ENCODE data around the gene CYSRT1.
"Not testable (repeated sequence)": the region's sequence is repeated elsewhere in the genome, so short reads cannot be mapped to it uniquely, and the experiment has no call there.

Gene CYSRT1

DNA sequence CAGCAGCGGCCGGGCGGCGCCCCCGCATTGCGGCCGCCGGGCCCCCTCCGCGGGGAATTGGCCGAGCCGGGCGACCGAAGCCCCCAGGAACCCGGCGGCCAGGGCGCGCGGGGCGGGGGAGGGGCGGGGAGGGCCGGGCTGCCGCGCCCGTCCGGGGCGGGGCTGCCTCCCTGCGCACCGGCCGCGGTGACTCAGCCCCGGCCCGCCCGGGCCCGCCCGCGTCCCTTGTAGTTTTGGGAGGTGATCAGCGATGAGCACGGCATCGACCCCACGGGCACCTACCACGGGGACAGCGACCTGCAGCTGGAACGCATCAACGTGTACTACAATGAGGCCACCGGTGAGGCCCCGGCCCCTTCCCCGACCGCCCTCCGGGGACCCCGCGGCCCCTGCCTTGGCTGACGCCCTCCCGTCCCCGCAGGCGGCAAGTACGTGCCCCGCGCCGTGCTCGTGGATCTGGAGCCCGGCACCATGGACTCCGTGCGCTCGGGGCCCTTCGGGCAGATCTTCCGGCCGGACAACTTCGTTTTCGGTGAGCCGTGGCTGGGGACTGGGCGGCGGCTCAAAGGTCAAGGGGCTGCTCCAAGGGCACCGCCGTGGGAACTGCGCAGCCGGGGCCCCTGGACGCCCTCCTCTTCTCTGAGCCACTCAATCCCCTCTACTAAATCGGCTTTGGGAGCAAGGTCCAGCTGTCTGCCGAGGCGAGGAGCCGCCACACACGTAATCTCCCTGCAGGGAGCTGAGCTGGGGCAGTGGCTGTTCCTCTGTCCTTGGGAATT, 16.7 kb downstream of the CYSRT1 start:
- DNase-seq (ENCODE audit: low read depth, low spot score): no peak
- no peak overlapping the region for H3K27ac ChIP-seq (ENCODE audit: low read length)
- peak overlapping the region; percentile 70 for H3K4me3 ChIP-seq (ENCODE audit: low read length)

DNA sequence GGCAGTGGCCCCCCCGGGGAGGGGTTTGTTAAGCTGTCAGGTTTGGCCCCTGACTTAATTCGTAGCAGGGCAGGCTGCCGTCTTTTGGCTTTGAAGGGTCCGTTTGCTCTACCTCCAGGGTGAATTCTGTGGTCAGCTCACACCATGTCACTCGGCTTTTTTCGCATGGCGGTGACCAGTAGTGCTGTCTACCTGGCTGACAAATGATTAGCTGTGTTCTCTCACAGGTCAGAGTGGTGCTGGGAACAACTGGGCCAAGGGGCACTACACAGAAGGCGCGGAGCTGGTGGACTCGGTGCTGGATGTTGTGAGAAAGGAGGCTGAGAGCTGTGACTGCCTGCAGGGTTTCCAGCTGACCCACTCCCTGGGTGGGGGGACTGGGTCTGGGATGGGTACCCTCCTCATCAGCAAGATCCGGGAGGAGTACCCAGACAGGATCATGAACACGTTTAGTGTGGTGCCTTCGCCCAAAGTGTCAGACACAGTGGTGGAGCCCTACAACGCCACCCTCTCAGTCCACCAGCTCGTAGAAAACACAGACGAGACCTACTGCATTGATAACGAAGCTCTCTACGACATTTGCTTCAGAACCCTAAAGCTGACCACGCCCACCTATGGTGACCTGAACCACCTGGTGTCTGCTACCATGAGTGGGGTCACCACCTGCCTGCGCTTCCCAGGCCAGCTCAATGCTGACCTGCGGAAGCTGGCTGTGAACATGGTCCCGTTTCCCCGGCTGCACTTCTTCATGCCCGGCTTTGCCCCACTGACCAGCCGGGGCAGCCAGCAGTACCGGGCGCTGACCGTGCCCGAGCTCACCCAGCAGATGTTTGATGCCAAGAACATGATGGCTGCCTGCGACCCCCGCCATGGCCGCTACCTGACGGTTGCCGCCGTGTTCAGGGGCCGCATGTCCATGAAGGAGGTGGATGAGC, 17.6 kb downstream of the CYSRT1 start:
- no CpG with 5 or more reads among the region's 36 CpGs for WGBS (ENCODE audit: insufficient coverage, insufficient read length)
- Histone ChIP-seq H3K9me3 (ENCODE audit: control insufficient read depth, insufficient read depth, low read length) (no peaks in the 10 kb centered on the region), H3K4me3 (ENCODE audit: low read length) (peak overlapping the region; percentile 70; the same call in 1 of the 2 replicates), H3K27ac (ENCODE audit: low read length) (no peak overlapping the region), H3K4me1 (ENCODE audit: control insufficient read depth, insufficient read depth, low read length) (peaks cover 3% of the 10 kb centered on the region; the same call in 1 of the 2 replicates), H3K27me3 (ENCODE audit: control insufficient read depth, insufficient read depth, low read length) (no peaks in the 10 kb centered on the region), H3K36me3 (ENCODE audit: control insufficient read depth, insufficient read depth, low read length) (peaks cover 15% of the 10 kb centered on the region)
- no peak for DNase-seq (ENCODE audit: low read depth, low spot score)

More for the DNA sequence above, 16.7 kb downstream of the CYSRT1 start:
- H3K9me3 ChIP-seq (ENCODE audit: control insufficient read depth, insufficient read depth, low read length): no peaks in the 10 kb centered on the region
- no peaks in the 10 kb centered on the region for H3K27me3 ChIP-seq (ENCODE audit: control insufficient read depth, insufficient read depth, low read length)
- peaks cover 15% of the 10 kb centered on the region for H3K36me3 ChIP-seq (ENCODE audit: control insufficient read depth, insufficient read depth, low read length)
- no CpG with 5 or more reads among the region's 83 CpGs for WGBS (ENCODE audit: insufficient coverage, insufficient read length)
- H3K4me1 ChIP-seq (ENCODE audit: control insufficient read depth, insufficient read depth, low read length): peaks cover 6% of the 10 kb centered on the region; the same call in 1 of the 2 replicates

DNA sequence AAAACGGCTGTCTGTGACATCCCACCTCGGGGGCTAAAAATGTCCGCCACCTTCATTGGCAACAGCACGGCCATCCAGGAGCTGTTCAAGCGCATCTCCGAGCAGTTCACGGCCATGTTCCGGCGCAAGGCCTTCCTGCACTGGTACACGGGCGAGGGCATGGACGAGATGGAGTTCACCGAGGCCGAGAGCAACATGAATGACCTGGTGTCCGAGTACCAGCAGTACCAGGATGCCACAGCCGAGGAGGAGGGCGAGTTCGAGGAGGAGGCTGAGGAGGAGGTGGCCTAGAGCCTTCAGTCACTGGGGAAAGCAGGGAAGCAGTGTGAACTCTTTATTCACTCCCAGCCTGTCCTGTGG, 18.3 kb downstream of the CYSRT1 start:
- DNase-seq (ENCODE audit: low read depth, low spot score); H3K9me3 ChIP-seq (ENCODE audit: control insufficient read depth, insufficient read depth, low read length); H3K4me3 ChIP-seq (ENCODE audit: low read length); H3K27me3 ChIP-seq (ENCODE audit: control insufficient read depth, insufficient read depth, low read length); H3K27ac ChIP-seq (ENCODE audit: low read length); H3K4me1 ChIP-seq (ENCODE audit: control insufficient read depth, insufficient read depth, low read length): not testable (repeated sequence)
- peaks cover 15% of the 10 kb centered on the region for H3K36me3 ChIP-seq (ENCODE audit: control insufficient read depth, insufficient read depth, low read length)
- no CpG with 5 or more reads among the region's 18 CpGs for WGBS (ENCODE audit: insufficient coverage, insufficient read length)

DNA sequence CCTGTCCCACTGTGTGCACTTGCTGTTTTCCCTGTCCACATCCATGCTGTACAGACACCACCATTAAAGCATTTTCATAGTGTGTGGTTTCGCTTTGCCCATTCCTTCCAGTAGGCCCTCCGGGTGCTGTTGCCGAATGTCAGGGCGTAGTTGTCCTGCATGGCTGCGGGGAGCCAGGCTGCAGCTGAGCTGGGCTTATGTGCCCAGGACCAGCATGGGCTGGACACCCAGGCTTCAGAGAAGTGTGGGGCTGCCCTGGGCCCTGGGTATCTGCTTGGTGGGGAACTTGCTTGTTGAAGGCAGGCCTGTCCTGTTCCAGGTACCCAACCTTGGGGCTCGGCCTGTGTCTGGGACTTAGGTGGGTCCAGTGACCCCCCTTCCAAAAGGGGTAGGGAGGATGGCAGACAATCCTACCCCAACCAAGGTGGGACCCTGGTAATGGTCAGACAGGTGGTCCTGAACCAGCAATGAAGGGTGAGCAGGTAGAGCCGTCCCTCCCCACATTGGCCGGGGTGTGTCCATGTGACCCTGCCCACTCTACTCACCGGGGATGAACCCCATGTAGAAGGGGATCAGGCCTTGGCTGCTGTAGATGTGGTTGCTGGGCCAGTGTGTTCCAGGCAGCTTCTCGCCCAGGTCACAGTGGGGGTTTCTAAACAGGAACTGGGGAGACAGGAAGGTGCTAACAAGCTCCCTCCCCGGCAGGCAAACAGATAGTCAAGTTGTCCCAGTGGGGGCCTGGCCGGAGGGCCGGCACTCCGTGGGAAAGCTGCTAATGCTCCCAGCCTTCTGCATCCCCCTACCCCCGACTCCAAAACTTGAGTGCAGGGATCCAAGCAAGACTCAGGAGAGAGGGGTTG, 18.9 kb downstream of the CYSRT1 start:
- no peak for DNase-seq (ENCODE audit: low read depth, low spot score)
- WGBS (ENCODE audit: insufficient coverage, insufficient read length): no CpG with 5 or more reads among the region's 15 CpGs
- Histone ChIP-seq H3K9me3 (ENCODE audit: control insufficient read depth, insufficient read depth, low read length) (no peaks in the 10 kb centered on the region), H3K27ac (ENCODE audit: low read length) (no peak overlapping the region), H3K4me1 (ENCODE audit: control insufficient read depth, insufficient read depth, low read length) (peaks cover 3% of the 10 kb centered on the region; the same call in 1 of the 2 replicates), H3K4me3 (ENCODE audit: low read length) (no peak overlapping the region), H3K27me3 (ENCODE audit: control insufficient read depth, insufficient read depth, low read length) (no peaks in the 10 kb centered on the region), H3K36me3 (ENCODE audit: control insufficient read depth, insufficient read depth, low read length) (peaks cover 15% of the 10 kb centered on the region)

DNA sequence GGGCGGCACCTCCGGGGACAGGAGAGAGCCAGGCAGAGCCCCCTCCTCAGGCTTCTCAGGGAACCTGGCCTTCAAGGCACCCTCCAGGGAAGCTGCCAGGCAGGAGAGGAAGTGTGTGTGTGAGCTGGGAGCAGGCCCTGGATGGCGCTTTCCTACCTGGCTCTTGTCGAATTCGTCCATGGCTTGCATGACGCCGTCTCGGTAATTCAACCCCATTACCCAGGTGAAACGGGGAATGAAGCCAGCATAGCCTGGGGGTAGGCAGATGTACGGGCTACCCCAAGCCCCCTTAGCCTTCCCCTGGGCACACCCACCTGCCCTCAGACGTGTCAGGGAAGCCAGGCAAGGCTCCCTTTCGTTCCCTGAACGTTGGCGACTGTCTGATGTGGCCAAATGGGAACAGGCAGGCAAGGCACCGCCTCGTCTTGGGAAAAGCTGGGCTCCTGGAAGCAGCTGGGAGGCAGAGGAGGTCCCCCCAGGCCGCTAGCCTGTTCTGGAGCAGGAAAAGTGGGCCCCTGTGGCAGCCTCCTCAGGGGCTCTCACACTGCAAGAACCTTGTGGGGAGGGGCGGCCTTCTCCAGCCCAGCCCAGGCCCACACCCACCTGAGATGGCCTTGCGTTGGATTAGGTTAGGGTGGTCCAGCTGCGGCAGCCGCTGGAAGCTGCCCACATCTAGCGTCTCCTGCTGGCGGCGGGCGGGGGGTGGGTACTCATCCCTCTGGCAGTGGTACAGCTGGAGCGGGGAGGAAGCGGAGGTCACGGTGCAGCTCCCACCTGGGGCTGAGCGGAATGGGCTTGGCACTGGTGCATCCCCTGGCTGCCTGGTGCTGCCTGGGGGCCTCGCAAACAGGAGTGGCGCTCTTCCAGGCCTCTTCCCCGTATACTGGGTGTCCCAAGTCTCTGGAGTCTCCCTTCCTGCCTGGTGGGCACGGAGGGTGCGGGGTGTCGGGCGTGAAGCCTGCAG, 19.8 kb downstream of the CYSRT1 start:
- H3K27me3 ChIP-seq (ENCODE audit: control insufficient read depth, insufficient read depth, low read length): no peaks in the 10 kb centered on the region
- peaks cover 15% of the 10 kb centered on the region for H3K36me3 ChIP-seq (ENCODE audit: control insufficient read depth, insufficient read depth, low read length)
- H3K9me3 ChIP-seq (ENCODE audit: control insufficient read depth, insufficient read depth, low read length): no peaks in the 10 kb centered on the region
- no peak overlapping the region for H3K27ac ChIP-seq (ENCODE audit: low read length)
- WGBS (ENCODE audit: insufficient coverage, insufficient read length): no CpG with 5 or more reads among the region's 36 CpGs
- no peak overlapping the region for H3K4me3 ChIP-seq (ENCODE audit: low read length)
- peaks cover 3% of the 10 kb centered on the region; the same call in 1 of the 2 replicates for H3K4me1 ChIP-seq (ENCODE audit: control insufficient read depth, insufficient read depth, low read length)
- no peak for DNase-seq (ENCODE audit: low read depth, low spot score)

DNA sequence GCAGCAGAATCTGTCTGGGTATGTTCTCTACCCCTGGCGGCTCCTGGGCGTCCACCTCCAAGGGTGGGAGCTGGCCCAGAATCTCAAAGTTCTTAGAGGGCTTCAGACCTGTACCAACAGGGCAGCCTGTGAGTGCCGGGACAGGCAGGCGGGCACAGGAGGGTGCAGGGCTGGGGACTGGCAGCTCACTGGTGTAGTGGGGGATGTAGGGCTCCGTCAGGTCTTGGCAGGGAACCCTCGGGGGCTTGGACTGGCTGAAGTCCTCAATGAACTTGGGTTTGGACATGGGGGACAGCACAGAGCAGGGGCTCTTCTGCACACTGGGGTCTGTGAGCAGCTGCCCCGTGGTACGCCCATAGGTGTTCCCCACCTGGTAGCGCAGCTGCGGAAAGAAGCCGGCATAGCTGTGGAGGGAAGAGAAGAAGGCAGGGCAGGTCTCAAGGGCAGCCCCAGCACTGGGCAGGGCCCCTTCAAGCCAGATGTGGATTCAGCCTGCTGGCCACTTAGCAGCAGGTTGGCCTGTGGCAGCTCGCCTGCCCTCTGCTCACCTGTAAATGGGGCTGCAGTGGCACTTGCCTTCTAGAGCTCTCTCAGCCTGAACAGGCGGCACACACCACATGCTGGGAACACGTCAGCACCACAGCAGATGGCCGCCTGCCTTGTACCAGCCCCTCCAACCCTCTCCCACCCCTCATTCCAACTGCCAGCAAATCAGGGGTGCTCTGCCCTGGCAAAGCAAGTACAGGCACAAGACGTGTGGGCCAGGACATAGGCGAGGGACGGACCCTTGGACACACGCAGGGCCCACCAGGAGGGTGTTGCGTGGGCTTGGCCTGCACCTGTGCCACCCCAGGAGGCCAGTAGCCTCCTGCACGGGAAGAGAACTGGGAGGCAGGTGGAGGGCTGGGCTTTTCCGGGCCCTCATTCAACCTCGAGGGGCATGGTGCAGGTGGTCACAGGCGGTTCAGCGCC, 20.8 kb downstream of the CYSRT1 start:
- Histone ChIP-seq H3K4me3 (ENCODE audit: low read length) (no peak overlapping the region), H3K9me3 (ENCODE audit: control insufficient read depth, insufficient read depth, low read length) (no peaks in the 10 kb centered on the region), H3K27ac (ENCODE audit: low read length) (no peak overlapping the region), H3K4me1 (ENCODE audit: control insufficient read depth, insufficient read depth, low read length) (peaks cover 5% of the 10 kb centered on the region; the same call in 1 of the 2 replicates), H3K27me3 (ENCODE audit: control insufficient read depth, insufficient read depth, low read length) (no peaks in the 10 kb centered on the region), H3K36me3 (ENCODE audit: control insufficient read depth, insufficient read depth, low read length) (peaks cover 15% of the 10 kb centered on the region)
- WGBS (ENCODE audit: insufficient coverage, insufficient read length): no CpG with 5 or more reads among the region's 25 CpGs
- DNase-seq (ENCODE audit: low read depth, low spot score): no peak

DNA sequence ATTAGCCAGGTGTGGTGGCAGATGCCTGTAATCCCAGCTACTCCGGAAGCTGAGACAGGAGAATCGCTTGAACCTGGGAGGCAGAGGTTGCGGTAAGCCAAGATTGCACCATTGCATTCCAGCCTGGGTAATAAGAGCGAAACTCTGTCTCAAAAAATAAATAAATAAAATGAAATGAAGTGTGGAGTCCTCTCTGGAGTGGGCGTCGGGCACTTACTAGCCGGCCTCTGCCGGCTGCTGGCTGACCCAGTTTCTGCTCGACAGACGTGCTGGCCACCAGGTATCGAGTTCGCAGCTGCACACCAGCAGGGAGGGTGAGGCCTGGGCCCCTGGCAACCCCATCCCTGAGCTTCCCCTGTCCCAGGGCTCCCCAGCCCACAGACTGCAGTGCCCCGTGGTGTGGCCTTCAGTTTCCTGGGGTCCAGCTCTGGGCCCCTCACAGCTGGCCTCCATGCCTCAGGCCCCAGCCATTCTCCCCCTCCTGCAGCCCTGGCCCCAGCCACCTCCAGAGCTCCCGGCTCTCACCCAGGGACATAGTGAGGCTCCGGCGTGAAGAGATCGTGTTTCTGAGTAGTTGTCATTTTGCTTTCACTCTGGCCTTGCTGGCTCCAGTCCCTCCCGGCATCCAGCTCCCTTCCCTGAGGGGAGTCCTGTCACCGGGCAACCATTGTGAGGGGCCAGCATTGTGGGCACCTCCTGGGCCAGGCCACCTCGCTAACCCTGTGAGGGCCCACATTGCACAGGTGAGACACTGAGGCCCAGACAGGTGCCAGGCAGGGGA, 22.4 kb downstream of the CYSRT1 start:
- peaks cover 10% of the 10 kb centered on the region for H3K4me1 ChIP-seq (ENCODE audit: control insufficient read depth, insufficient read depth, low read length)
- H3K9me3 ChIP-seq (ENCODE audit: control insufficient read depth, insufficient read depth, low read length): no peaks in the 10 kb centered on the region
- H3K36me3 ChIP-seq (ENCODE audit: control insufficient read depth, insufficient read depth, low read length): peaks cover 15% of the 10 kb centered on the region
- no peak overlapping the region for H3K27ac ChIP-seq (ENCODE audit: low read length)
- no peaks in the 10 kb centered on the region for H3K27me3 ChIP-seq (ENCODE audit: control insufficient read depth, insufficient read depth, low read length)
- H3K4me3 ChIP-seq (ENCODE audit: low read length): no peak overlapping the region
- DNase-seq (ENCODE audit: low read depth, low spot score): no peak
- no CpG with 5 or more reads among the region's 20 CpGs for WGBS (ENCODE audit: insufficient coverage, insufficient read length)

DNA sequence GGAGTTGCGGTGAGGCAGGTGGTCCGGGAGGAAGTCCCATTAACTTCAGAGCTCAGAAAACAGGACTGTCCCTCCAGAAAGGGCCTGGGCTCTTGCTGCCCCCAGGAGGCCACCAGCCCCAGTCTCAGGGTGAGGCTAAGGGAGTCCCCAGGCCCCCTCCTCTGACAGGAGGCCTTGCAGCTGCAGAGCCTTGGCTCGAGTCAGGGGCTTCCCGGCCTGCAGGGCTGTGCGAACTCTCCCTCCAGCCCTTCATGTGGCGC, 22.9 kb downstream of the CYSRT1 start:
- Histone ChIP-seq H3K9me3 (ENCODE audit: control insufficient read depth, insufficient read depth, low read length) (no peaks in the 10 kb centered on the region), H3K36me3 (ENCODE audit: control insufficient read depth, insufficient read depth, low read length) (peaks cover 10% of the 10 kb centered on the region), H3K4me3 (ENCODE audit: low read length) (no peak overlapping the region), H3K4me1 (ENCODE audit: control insufficient read depth, insufficient read depth, low read length) (peaks cover 10% of the 10 kb centered on the region), H3K27ac (ENCODE audit: low read length) (no peak overlapping the region), H3K27me3 (ENCODE audit: control insufficient read depth, insufficient read depth, low read length) (no peaks in the 10 kb centered on the region)
- DNase-seq (ENCODE audit: low read depth, low spot score): no peak
- no CpG with 5 or more reads among the region's 6 CpGs for WGBS (ENCODE audit: insufficient coverage, insufficient read length)

Data from iPS DF 6.9 (cell line).